Measurements from ENCODE around the gene SEMA4B. TPM values are rescaled to one million over a fixed set of nuclear protein-coding genes. Genes with fewer than 3 reads are reported as not detected.

The SEMA4B gene, protein sequence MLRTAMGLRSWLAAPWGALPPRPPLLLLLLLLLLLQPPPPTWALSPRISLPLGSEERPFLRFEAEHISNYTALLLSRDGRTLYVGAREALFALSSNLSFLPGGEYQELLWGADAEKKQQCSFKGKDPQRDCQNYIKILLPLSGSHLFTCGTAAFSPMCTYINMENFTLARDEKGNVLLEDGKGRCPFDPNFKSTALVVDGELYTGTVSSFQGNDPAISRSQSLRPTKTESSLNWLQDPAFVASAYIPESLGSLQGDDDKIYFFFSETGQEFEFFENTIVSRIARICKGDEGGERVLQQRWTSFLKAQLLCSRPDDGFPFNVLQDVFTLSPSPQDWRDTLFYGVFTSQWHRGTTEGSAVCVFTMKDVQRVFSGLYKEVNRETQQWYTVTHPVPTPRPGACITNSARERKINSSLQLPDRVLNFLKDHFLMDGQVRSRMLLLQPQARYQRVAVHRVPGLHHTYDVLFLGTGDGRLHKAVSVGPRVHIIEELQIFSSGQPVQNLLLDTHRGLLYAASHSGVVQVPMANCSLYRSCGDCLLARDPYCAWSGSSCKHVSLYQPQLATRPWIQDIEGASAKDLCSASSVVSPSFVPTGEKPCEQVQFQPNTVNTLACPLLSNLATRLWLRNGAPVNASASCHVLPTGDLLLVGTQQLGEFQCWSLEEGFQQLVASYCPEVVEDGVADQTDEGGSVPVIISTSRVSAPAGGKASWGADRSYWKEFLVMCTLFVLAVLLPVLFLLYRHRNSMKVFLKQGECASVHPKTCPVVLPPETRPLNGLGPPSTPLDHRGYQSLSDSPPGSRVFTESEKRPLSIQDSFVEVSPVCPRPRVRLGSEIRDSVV
- total RNA-seq: 17.7 and 23.7 TPM in 2 replicates

DNA sequence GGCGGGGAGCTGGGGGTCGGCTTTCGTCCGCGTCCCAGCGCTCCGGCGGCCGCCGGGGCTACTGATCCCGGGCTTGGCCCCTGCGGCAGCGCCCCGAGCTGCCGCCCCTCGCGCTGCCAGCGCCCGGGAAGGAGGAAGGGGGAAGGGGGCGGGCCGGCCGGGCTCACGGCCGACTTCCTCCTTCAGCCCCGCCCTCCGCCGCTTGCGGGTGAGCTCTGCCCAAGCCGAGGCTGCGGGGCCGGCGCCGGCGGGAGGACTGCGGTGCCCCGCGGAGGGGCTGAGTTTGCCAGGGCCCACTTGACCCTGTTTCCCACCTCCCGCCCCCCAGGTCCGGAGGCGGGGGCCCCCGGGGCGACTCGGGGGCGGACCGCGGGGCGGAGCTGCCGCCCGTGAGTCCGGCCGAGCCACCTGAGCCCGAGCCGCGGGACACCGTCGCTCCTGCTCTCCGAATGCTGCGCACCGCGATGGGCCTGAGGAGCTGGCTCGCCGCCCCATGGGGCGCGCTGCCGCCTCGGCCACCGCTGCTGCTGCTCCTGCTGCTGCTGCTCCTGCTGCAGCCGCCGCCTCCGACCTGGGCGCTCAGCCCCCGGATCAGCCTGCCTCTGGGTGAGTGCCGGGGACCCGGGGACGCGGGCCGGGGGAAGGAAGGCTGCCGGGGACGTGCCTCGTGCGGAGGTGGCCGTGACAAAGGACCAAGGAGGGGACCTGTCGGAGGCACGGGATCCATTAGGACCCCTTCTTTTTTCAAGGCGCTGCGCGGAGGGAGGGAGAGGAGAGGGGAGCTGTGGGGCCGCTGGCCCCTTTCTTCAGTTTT is at the start of gene SEMA4B:
SEMA4B (plus strand) TSS at position 201 of the 814 bp plus-strand sequence; CDS start at position 450, 249 bp downstream.

DNA sequence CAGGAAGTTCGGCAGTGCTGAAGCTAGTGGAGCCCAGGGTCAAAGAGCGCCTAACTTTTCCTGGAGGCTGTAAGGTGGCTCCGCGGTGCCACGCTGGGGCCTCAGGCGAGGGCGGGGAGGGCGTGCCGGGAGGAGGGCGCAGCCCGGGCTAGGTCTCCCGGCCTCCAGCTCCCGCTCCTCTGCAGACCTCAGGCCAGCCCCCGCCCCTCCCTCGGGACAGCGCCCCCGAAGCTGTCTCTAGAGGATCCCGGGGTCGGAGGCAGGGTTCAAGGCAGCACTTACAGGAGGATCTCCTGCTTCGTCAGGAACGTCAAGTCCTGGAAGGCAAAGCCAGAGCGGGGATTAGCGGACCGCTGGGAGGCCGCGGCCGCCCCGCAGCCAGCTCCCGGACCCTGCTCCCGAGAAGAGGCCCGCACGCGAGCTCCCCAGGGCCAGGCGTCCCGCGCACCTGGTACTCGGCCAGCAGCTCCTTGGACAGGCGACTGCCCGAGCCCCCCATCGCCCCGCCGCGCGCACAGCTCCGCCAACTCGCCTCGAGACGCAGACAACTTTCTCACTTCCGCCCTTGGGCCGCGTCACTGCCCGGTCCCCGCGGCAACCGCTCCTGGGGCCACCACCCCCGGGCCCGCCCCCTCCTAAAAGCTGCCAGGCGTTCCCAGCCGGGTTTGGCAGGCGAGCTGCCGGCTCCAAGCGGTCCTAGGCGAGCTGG is 32.4 kb downstream of the SEMA4B start, which contains the start of gene CIB1:
CIB1 (minus strand) TSS at position 555 of the 709 bp plus-strand sequence; CDS start at position 499, 56 bp downstream.

GRCh38 chr15:90234096-90234988 is 33.2 kb downstream of the SEMA4B start, which contains the start of gene GDPGP1:
Gene GDPGP1 (plus strand): TSS chr15:90234209. CDS start chr15:90240909, 6,700 bp downstream.

GRCh38 chr15:90249203-90249863 is 48.2 kb downstream of the SEMA4B start, which contains the start of gene TTLL13:
Gene TTLL13 (plus strand): TSS chr15:90249556. CDS start chr15:90250631, 1,075 bp downstream.

DNA sequence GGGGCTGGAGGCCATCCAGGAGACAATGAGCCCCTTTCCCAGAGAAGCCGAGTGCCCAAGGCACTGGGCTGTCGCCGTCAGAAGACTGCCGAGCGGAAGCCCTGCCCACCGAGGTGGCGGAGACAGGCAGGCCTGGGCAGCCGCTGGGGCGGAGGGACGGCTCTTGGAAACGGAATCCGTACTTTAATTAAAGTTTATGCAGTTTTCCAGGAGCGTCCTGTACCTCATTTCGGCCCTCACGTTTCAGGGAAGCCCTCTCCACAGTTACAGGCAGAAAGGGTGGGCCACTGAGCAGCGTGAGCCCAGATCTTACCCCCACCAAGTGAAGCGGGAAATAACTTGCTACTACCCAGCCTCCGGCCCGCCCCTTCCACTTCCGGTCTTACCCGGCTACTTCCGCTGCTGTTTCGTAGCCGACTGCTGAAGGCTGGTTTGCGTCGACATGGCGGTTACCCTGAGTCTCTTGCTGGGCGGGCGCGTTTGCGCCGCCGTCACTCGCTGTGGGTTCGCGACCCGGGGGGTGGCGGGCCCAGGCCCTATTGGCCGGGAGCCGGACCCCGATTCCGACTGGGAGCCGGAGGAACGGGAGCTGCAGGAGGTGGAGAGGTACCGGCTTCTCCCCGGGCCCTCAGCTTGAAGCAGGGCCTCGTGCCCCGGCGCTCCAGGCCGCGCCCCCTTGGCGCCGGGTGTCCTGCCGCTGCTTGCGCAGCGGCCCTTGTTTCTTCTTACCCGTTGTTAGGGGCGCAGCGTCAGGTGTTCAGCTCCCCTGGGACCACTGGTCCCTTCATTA is 64.3 kb downstream of the SEMA4B start, which contains the start of gene NGRN:
NGRN (plus strand) TSS at position 402 of the 790 bp plus-strand sequence; CDS start at position 443, 41 bp downstream.

Other genes with a start within 250 kb of the SEMA4B start
- 8.3 and 8.7 TPM in 2 replicates for gene ZNF710, start 200.0 kb upstream of the SEMA4B start, total RNA-seq
- gene IDH2, start 98.9 kb upstream of the SEMA4B start, total RNA-seq: 58.7 and 60.8 TPM in 2 replicates
- gene CIB1, start 32.6 kb downstream of the SEMA4B start, total RNA-seq: 34.3 and 43.1 TPM in 2 replicates
- 7.8 and 7.9 TPM in 2 replicates for gene GDPGP1, start 32.9 kb downstream of the SEMA4B start, total RNA-seq
- not detected in 2 replicates for gene TTLL13, start 48.2 kb downstream of the SEMA4B start, total RNA-seq
- 59.9 and 75.8 TPM in 2 replicates for gene NGRN, start 64.3 kb downstream of the SEMA4B start, total RNA-seq
- 0.32 TPM in 1 of 2 replicates, not detected in the other for gene ZNF774, start 151.0 kb downstream of the SEMA4B start, total RNA-seq
- gene IQGAP1, start 186.9 kb downstream of the SEMA4B start, total RNA-seq: 104 and 122 TPM in 2 replicates